Brain pericyte (primary cell): ENCODE results near the gene TNPO1.
A peak's percentile ranks its signal among the peaks of the same experiment; 100 is the strongest.

Experiments
- DNase-seq: peaks from one replicate; pipeline ENCODE4 v3.0.0-alpha.2; 2012; ENCODE audit warnings: low read depth, low spot score

Gene TNPO1

GRCh38 chr5:72817671-72818266, 1.3 kb downstream of the TNPO1 start:
- no peak for DNase-seq

GRCh38 chr5:72818866-72819534, 2.5 kb downstream of the TNPO1 start:
- no peak for DNase-seq

GRCh38 chr5:72821776-72822175, 5.3 kb downstream of the TNPO1 start:
- DNase-seq: no peak

- DNase-seq: no peak
Measured at GRCh38 chr5:72822944-72823343, 6.5 kb downstream of the TNPO1 start.

GRCh38 chr5:72829707-72830106, 13.2 kb downstream of the TNPO1 start:
- no peak for DNase-seq

- no peak for DNase-seq
Measured at GRCh38 chr5:72830362-72830761, 13.9 kb downstream of the TNPO1 start.

- DNase-seq: no peak
Measured at GRCh38 chr5:72831685-72832084, 15.2 kb downstream of the TNPO1 start.

- no peak for DNase-seq
Measured at GRCh38 chr5:72834924-72835323, 18.5 kb downstream of the TNPO1 start.

GRCh38 chr5:72835633-72836032, 19.2 kb downstream of the TNPO1 start:
- DNase-seq: no peak

- DNase-seq: no peak
Measured at GRCh38 chr5:72836810-72837209, 20.3 kb downstream of the TNPO1 start.

- no peak for DNase-seq
Measured at GRCh38 chr5:72837524-72838096, 21.1 kb downstream of the TNPO1 start.

- no peak for DNase-seq
Measured at GRCh38 chr5:72840041-72840440, 23.6 kb downstream of the TNPO1 start.

GRCh38 chr5:72841756-72842535, 25.5 kb downstream of the TNPO1 start:
- no peak for DNase-seq

GRCh38 chr5:72842816-72843215, 26.4 kb downstream of the TNPO1 start:
- no peak for DNase-seq

GRCh38 chr5:72844218-72844603, 27.8 kb downstream of the TNPO1 start:
- no peak for DNase-seq

- DNase-seq: no peak
Measured at GRCh38 chr5:72845889-72846288, 29.4 kb downstream of the TNPO1 start.

GRCh38 chr5:72846483-72846882, 30.0 kb downstream of the TNPO1 start:
- no peak for DNase-seq

- DNase-seq: no peak
Measured at GRCh38 chr5:72847439-72847838, 31.0 kb downstream of the TNPO1 start.

- DNase-seq: peak; percentile 57
Measured at GRCh38 chr5:72847989-72848473, 31.6 kb downstream of the TNPO1 start.

GRCh38 chr5:72848474-72849428, 32.3 kb downstream of the TNPO1 start:
- no peak for DNase-seq

GRCh38 chr5:72849546-72849945, 33.1 kb downstream of the TNPO1 start:
- DNase-seq: no peak
